Measurements from ENCODE around the gene RIPK1. TPM values are rescaled to one million over a fixed set of nuclear protein-coding genes. Genes with fewer than 3 reads are reported as not detected.
A peak's percentile ranks its signal among the peaks of the same experiment; 100 is the strongest.

Gene RIPK1
- total RNA-seq, 1 experiment from 2014 or later, result 14.5 TPM

- Histone ChIP-seq H3K36me3 (ENCODE audit: low read depth, low read length) (no peaks in the 10 kb centered on the region), H4K20me1 (ENCODE audit: low read length) (no peaks in the 10 kb centered on the region), H3F3A (ENCODE audit: low read length, unreplicated experiment) (no peaks in the 10 kb centered on the region), H3K4me2 (ENCODE audit: low read length) (peak overlapping the region; percentile 85), H3K27ac (ENCODE audit: low read length) (no peak overlapping the region), H3K4me3 (ENCODE audit: low read length) (no peak overlapping the region), H2AFZ (ENCODE audit: low read length) (no peak overlapping the region), H3K9me2 (replicated peaks; ENCODE audit: low read length) (no peaks in the 10 kb centered on the region), H3K79me2 (ENCODE audit: low read length) (peaks cover 11% of the 10 kb centered on the region), H3K9ac (ENCODE audit: low read length) (no peak overlapping the region), H3K9me3 (ENCODE audit: low read length) (no peaks in the 10 kb centered on the region), H3K4me1 (ENCODE audit: insufficient read depth, low read length) (peaks cover 32% of the 10 kb centered on the region), H3K27me3 (ENCODE audit: low read length) (no peaks in the 10 kb centered on the region)
- DNase-seq, result no peak
- no TSS peak for BruUV-seq (replicated peaks)
- TF ChIP-seq EZH2 (IDR thresholded peaks at IDR 0.05; ENCODE audit: low read length, unreplicated experiment) (no peak), EZH2phosphoT487 (IDR thresholded peaks at IDR 0.05; ENCODE audit: borderline replicate concordance, low read length) (no peak)
- TF ChIP-seq, protein P1, sequence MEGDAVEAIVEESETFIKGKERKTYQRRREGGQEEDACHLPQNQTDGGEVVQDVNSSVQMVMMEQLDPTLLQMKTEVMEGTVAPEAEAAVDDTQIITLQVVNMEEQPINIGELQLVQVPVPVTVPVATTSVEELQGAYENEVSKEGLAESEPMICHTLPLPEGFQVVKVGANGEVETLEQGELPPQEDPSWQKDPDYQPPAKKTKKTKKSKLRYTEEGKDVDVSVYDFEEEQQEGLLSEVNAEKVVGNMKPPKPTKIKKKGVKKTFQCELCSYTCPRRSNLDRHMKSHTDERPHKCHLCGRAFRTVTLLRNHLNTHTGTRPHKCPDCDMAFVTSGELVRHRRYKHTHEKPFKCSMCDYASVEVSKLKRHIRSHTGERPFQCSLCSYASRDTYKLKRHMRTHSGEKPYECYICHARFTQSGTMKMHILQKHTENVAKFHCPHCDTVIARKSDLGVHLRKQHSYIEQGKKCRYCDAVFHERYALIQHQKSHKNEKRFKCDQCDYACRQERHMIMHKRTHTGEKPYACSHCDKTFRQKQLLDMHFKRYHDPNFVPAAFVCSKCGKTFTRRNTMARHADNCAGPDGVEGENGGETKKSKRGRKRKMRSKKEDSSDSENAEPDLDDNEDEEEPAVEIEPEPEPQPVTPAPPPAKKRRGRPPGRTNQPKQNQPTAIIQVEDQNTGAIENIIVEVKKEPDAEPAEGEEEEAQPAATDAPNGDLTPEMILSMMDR (conservative IDR thresholded peaks at IDR 0.05; ENCODE audit: low read depth, low read length), result no peak
- ChIA-PET POLR2A (ENCODE audit: unreplicated experiment) (interaction anchor here (0.6 kb wide), 1 partner anchor 41 kb away, joined by 6 read pairs; no protein-coding TSS in a partner anchor), CTCF (no interaction called here)
- intact Hi-C loops (cut with micrococcal nuclease), result no loop called here
- no peak for ATAC-seq
Measured at GRCh38 chr6:3120765-3121089, 52.4 kb downstream of the RIPK1 start.

- no peaks in the 10 kb centered on the region for H3K9me2 ChIP-seq (replicated peaks; ENCODE audit: low read length)
- no peak overlapping the region for H3K4me2 ChIP-seq (ENCODE audit: low read length)
- no peak overlapping the region for H2AFZ ChIP-seq (ENCODE audit: low read length)
- no peak overlapping the region for H3K4me3 ChIP-seq (ENCODE audit: low read length)
- peaks cover 11% of the 10 kb centered on the region for H3K79me2 ChIP-seq (ENCODE audit: low read length)
- H3F3A ChIP-seq (ENCODE audit: low read length, unreplicated experiment), result no peaks in the 10 kb centered on the region
- POLR2A ChIA-PET (ENCODE audit: unreplicated experiment), result no interaction called here
- no peaks in the 10 kb centered on the region for H3K9me3 ChIP-seq (ENCODE audit: low read length)
- H3K9ac ChIP-seq (ENCODE audit: low read length), result no peak overlapping the region
- intact Hi-C loops (cut with micrococcal nuclease), result no loop called here
- H3K36me3 ChIP-seq (ENCODE audit: low read depth, low read length), result no peaks in the 10 kb centered on the region
- no peaks in the 10 kb centered on the region for H3K27me3 ChIP-seq (ENCODE audit: low read length)
- H3K27ac ChIP-seq (ENCODE audit: low read length), result no peak overlapping the region
- ATAC-seq (no peak), DNase-seq (no peak)
- H4K20me1 ChIP-seq (ENCODE audit: low read length), result no peaks in the 10 kb centered on the region
- TF ChIP-seq EZH2phosphoT487 (IDR thresholded peaks at IDR 0.05; ENCODE audit: borderline replicate concordance, low read length) (no peak), EZH2 (IDR thresholded peaks at IDR 0.05; ENCODE audit: low read length, unreplicated experiment) (no peak)
- TF ChIP-seq, protein P1 (conservative IDR thresholded peaks at IDR 0.05; ENCODE audit: low read depth, low read length), result no peak
- no TSS peak for BruUV-seq (replicated peaks)
- H3K4me1 ChIP-seq (ENCODE audit: insufficient read depth, low read length), result peaks cover 23% of the 10 kb centered on the region
- CTCF ChIA-PET, result interaction anchor here (1.2 kb wide), 1 partner anchor 34 kb away, joined by 4 read pairs; the partner anchor contains the start of gene TUBB2A
Measured at GRCh38 chr6:3122823-3123182, 54.5 kb downstream of the RIPK1 start.

DNA sequence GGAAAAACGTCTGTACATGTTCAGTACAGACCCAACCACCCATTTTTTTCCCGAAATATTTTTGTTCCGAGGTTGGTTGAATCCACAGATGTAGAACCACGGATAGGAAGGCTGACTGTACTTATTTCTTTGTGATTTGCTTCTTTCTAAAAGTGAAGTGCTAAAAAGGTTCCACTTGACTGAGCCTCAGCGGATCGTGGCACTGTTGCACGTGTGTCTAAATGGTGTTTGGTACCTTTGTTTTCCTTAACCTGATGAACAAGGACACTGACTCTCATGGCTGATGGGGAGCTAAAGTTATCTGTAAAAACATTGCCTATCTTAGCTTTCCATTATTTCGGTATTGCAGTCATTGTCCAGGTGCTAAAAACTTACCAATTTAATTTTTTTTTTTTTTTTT, 56.4 kb downstream of the RIPK1 start:
- Histone ChIP-seq H3K9me3 (ENCODE audit: low read length) (no peaks in the 10 kb centered on the region), H4K20me1 (ENCODE audit: low read length) (no peaks in the 10 kb centered on the region), H3K36me3 (ENCODE audit: low read depth, low read length) (no peaks in the 10 kb centered on the region), H2AFZ (ENCODE audit: low read length) (no peak overlapping the region), H3K79me2 (ENCODE audit: low read length) (peaks cover 1% of the 10 kb centered on the region), H3K4me2 (ENCODE audit: low read length) (no peak overlapping the region), H3K9me2 (replicated peaks; ENCODE audit: low read length) (no peaks in the 10 kb centered on the region), H3F3A (ENCODE audit: low read length, unreplicated experiment) (no peaks in the 10 kb centered on the region), H3K27me3 (ENCODE audit: low read length) (no peaks in the 10 kb centered on the region), H3K9ac (ENCODE audit: low read length) (no peak overlapping the region), H3K27ac (ENCODE audit: low read length) (no peak overlapping the region), H3K4me3 (ENCODE audit: low read length) (no peak overlapping the region), H3K4me1 (ENCODE audit: insufficient read depth, low read length) (peaks cover 16% of the 10 kb centered on the region)
- POLR2A ChIA-PET (ENCODE audit: unreplicated experiment), result no interaction called here
- BruUV-seq (replicated peaks), result no TSS peak
- no peak for DNase-seq
- intact Hi-C loops (cut with micrococcal nuclease), result no loop called here
- ATAC-seq, result no peak
- CTCF ChIA-PET, result interaction anchor here (0.6 kb wide), 2 partner anchors 107 to 123 kb away, joined by 3 to 5 read pairs; no protein-coding TSS in a partner anchor
- TF ChIP-seq EZH2 (IDR thresholded peaks at IDR 0.05; ENCODE audit: low read length, unreplicated experiment), result no peak
- TF ChIP-seq, protein P1 (conservative IDR thresholded peaks at IDR 0.05; ENCODE audit: low read depth, low read length), result no peak
- TF ChIP-seq EZH2phosphoT487 (IDR thresholded peaks at IDR 0.05; ENCODE audit: borderline replicate concordance, low read length), result no peak

Data from PC-3 (cell line).